Activated CD4-positive, alpha-beta T cell treated with anti-CD3 and anti-CD28 coated beads for 36 hours (primary cell): ENCODE results near the gene CDAN1. TPM values are rescaled to one million over a fixed set of nuclear protein-coding genes. Genes with fewer than 3 reads are reported as not detected.

Experiments
- total RNA-seq, 2 experiments: library from RNA; stranded (reverse); gene quantifications; one replicate each; pipeline ENCODE4 v1.2.3, GENCODE V29; 2021

Gene CDAN1
- total RNA-seq, 2 experiments from 2014 or later: 12.9 to 16.6 TPM

Other genes starting within 250 kb of the CDAN1 start
- gene ZNF106, start 246.0 kb downstream of the CDAN1 start, total RNA-seq: 10 to 100 TPM; 52.9 to 62.7 TPM
- 10 to 100 TPM; 45.5 to 77.5 TPM for gene SNAP23, start 241.5 kb downstream of the CDAN1 start, total RNA-seq
- 10 to 100 TPM; 14.8 to 15.2 TPM for gene LRRC57, start 188.3 kb downstream of the CDAN1 start, total RNA-seq
- 10 to 100 TPM; 46.1 to 55.1 TPM for gene HAUS2, start 188.3 kb downstream of the CDAN1 start, total RNA-seq
- gene STARD9, start 161.5 kb downstream of the CDAN1 start, total RNA-seq: 1 to 10 TPM; 4.0 to 4.1 TPM
- gene TTBK2, start 183.7 kb upstream of the CDAN1 start, total RNA-seq: 10 to 100 TPM in 1 of 2 experiments, 1 to 10 TPM in 1; 9.7 to 10.5 TPM